ENCODE measurements around the gene LRRK1. TPM values are rescaled to one million over a fixed set of nuclear protein-coding genes. Genes with fewer than 3 reads are reported as not detected.

Gene LRRK1
- total and polyA plus RNA-seq, 2 of the 13 experiments (the other 11 are each of a cell fraction or from before 2014, with no cell fraction given), result 0.13 to 1.2 TPM

GRCh38 chr15:101070502-101071273 lies 151.5 kb downstream of the LRRK1 start (continued):
- TF ChIP-seq, protein P1, sequence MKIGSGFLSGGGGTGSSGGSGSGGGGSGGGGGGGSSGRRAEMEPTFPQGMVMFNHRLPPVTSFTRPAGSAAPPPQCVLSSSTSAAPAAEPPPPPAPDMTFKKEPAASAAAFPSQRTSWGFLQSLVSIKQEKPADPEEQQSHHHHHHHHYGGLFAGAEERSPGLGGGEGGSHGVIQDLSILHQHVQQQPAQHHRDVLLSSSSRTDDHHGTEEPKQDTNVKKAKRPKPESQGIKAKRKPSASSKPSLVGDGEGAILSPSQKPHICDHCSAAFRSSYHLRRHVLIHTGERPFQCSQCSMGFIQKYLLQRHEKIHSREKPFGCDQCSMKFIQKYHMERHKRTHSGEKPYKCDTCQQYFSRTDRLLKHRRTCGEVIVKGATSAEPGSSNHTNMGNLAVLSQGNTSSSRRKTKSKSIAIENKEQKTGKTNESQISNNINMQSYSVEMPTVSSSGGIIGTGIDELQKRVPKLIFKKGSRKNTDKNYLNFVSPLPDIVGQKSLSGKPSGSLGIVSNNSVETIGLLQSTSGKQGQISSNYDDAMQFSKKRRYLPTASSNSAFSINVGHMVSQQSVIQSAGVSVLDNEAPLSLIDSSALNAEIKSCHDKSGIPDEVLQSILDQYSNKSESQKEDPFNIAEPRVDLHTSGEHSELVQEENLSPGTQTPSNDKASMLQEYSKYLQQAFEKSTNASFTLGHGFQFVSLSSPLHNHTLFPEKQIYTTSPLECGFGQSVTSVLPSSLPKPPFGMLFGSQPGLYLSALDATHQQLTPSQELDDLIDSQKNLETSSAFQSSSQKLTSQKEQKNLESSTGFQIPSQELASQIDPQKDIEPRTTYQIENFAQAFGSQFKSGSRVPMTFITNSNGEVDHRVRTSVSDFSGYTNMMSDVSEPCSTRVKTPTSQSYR (CRISPR knock-in tag; IDR thresholded peaks at IDR 0.05; ENCODE audit: borderline replicate concordance), result 0 out of 2 replicates have a peak, but pooled peaks have one; percentile 51
- no peak for TF ChIP-seq CERS6 (CRISPR knock-in tag; IDR thresholded peaks at IDR 0.05)
- TF ChIP-seq ARNT2 (CRISPR knock-in tag; IDR thresholded peaks at IDR 0.05; ENCODE audit: low read depth), result no peak
- TF ChIP-seq HOXD1 (CRISPR knock-in tag; IDR thresholded peaks at IDR 0.05), result peak; percentile 92
- TF ChIP-seq TRAFD1 (CRISPR knock-in tag; IDR thresholded peaks at IDR 0.05; ENCODE audit: borderline replicate concordance), result no peak
- 0 out of 2 replicates have a peak, but pooled peaks have one; percentile 52 for TF ChIP-seq ZNF44 (CRISPR knock-in tag; IDR thresholded peaks at IDR 0.05)
- TF ChIP-seq MEF2D (CRISPR knock-in tag; IDR thresholded peaks at IDR 0.05), result peak; percentile 86; the same call in 1 of the 2 replicates
- TF ChIP-seq HES4 (CRISPR knock-in tag; IDR thresholded peaks at IDR 0.05; ENCODE audit: borderline replicate concordance), result no peak
- TF ChIP-seq NAIF1 (CRISPR knock-in tag; IDR thresholded peaks at IDR 0.05; ENCODE audit: borderline replicate concordance), result no peak; the same call in 1 of the 2 replicates
- 0 out of 2 replicates have a peak, but pooled peaks have one; percentile 11 for TF ChIP-seq ZMYM2 (CRISPR knock-in tag; IDR thresholded peaks at IDR 0.05)
- TF ChIP-seq ZSCAN12 (CRISPR knock-in tag; IDR thresholded peaks at IDR 0.05), result peak; percentile 45; the same call in 1 of the 2 replicates
- TF ChIP-seq ZNF543 (CRISPR knock-in tag; IDR thresholded peaks at IDR 0.05), result no peak
- no peak for TF ChIP-seq SMAD1 (CRISPR knock-in tag; IDR thresholded peaks at IDR 0.05; ENCODE audit: borderline replicate concordance, low read depth)
- TF ChIP-seq ZFP82 (CRISPR knock-in tag; IDR thresholded peaks at IDR 0.05; ENCODE audit: borderline replicate concordance), result no peak
- TF ChIP-seq, protein P2, sequence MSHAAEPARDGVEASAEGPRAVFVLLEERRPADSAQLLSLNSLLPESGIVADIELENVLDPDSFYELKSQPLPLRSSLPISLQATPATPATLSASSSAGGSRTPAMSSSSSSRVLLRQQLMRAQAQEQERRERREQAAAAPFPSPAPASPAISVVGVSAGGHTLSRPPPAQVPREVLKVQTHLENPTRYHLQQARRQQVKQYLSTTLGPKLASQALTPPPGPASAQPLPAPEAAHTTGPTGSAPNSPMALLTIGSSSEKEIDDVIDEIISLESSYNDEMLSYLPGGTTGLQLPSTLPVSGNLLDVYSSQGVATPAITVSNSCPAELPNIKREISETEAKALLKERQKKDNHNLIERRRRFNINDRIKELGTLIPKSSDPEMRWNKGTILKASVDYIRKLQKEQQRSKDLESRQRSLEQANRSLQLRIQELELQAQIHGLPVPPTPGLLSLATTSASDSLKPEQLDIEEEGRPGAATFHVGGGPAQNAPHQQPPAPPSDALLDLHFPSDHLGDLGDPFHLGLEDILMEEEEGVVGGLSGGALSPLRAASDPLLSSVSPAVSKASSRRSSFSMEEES (CRISPR knock-in tag; IDR thresholded peaks at IDR 0.05), result peak; percentile 75
- peak; percentile 79 for TF ChIP-seq KDM6A (CRISPR knock-in tag; IDR thresholded peaks at IDR 0.05; ENCODE audit: low read depth)
- TF ChIP-seq ZNF816 (CRISPR knock-in tag; IDR thresholded peaks at IDR 0.05; ENCODE audit: borderline replicate concordance), result peak; percentile 35; the same call in 1 of the 2 replicates
- TF ChIP-seq SCMH1 (CRISPR knock-in tag; IDR thresholded peaks at IDR 0.05; ENCODE audit: borderline replicate concordance), result no peak
